WI38 (cell line): ENCODE data around the gene RABL3.
A peak's percentile ranks its signal among the peaks of the same experiment; 100 is the strongest.
"Not testable (repeated sequence)": the region's sequence is repeated elsewhere in the genome, so short reads cannot be mapped to it uniquely, and the experiment has no call there.

Experiments used
- H3K4me3 ChIP-seq: 2 replicates; pipeline ENCODE4 v1.5.1; 2011; ENCODE audit warnings: low read depth, mild to moderate bottlenecking, control low read depth, low read length
- TF ChIP-seq, protein P1 (sequence below): IDR thresholded peaks from 2 replicates; pipeline ENCODE4 v1.5.1; 2012; ENCODE audit warnings: low read depth, mild to moderate bottlenecking, control low read depth, low read length

The RABL3 gene

DNA sequence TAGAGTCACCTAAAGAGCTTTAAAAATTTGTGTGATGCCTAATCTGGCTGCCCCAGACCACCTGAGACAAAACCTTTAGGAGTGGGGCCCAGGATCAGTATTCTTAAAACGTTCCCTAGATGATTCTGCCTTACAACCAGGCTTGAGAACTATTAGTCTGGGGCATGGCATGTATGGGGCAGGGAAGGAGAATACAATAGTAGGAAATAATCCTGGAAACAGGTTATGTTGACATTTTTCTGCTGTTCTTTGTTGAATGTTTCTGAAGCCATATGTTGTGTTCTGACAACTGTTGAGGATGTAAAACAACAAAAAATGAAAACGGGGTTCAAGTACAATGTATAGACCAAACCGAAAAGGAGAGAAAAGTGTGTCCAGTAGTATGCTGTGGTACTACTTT lies 3.1 kb upstream of the RABL3 start:
- TF ChIP-seq, protein P1, sequence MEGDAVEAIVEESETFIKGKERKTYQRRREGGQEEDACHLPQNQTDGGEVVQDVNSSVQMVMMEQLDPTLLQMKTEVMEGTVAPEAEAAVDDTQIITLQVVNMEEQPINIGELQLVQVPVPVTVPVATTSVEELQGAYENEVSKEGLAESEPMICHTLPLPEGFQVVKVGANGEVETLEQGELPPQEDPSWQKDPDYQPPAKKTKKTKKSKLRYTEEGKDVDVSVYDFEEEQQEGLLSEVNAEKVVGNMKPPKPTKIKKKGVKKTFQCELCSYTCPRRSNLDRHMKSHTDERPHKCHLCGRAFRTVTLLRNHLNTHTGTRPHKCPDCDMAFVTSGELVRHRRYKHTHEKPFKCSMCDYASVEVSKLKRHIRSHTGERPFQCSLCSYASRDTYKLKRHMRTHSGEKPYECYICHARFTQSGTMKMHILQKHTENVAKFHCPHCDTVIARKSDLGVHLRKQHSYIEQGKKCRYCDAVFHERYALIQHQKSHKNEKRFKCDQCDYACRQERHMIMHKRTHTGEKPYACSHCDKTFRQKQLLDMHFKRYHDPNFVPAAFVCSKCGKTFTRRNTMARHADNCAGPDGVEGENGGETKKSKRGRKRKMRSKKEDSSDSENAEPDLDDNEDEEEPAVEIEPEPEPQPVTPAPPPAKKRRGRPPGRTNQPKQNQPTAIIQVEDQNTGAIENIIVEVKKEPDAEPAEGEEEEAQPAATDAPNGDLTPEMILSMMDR = no peak
- no peak overlapping the region for H3K4me3 ChIP-seq

DNA sequence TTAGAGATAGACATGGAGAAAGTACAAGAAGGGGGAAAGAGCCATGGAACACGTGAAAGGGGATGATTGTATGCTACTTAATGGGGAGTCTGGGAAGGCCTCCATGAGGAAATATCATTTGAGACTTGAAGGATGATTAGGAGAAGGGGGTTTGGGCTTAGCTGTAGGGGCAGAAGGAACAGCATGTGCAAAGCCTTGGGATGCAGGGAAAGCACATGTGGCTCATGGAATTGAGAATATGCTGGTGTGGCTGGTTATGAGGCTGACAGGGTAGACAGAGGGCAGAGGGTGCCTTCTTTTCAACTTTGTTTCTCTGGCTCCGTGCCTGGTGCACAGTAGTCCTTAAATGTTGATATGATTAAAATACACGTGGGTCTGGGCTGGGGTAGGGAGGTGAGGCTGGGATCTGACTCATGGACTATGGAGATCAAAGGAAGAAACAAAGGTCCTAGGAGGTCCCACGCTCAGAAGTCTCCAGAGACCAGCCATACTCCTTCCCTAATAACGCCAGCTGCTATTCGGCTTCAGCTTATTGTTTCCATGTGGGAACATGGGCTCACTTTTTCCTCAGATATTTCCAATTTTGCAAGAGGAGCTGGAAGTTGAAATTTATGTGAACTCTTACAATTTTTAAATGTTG lies 1.4 kb upstream of the RABL3 start:
- TF ChIP-seq, protein P1 = no peak
- peak overlapping the region; percentile 84 for H3K4me3 ChIP-seq

DNA sequence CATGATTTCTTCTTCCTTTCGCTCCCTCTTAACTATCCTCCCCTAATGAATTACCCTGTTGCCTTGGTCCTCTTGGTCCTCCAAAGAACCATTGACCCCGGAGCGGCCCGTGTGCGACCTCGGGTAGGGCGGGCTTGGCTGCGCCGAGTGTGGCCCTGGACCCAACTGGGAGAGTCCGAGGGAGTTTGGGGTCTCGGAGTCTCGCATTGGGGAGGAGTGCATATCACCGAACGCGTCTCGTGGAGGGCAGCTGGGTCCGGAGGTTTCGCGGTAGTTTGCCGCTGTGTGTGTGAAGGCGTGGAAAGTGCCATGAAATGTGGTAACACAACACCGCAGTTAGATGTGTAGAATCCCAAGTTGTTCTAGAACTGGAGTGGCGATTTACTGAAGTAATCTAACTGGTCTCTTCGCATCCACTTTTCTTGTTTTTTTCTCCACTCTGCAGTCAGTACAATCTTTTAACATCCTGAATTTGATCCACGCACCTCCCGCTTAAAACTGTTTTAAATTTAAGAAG lies 591 bp upstream of the RABL3 start:
- peak overlapping the region; percentile 84 for H3K4me3 ChIP-seq
- TF ChIP-seq, protein P1 = no peak

DNA sequence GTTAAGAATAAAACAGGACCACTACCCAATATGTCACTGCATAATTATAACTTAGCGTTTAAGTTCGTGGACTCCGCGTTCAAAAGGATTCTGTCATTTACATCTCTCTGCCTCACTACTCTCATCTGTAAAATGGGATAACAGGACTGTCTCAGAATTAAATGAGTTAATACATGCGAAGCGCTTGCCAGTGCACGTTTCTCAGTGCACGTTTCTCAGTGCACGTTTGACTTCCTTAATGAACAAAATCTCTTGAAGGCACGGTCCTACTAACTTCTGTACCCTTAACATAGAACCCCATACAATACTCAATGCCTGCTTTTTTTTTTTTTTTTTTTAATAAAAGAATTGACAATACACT lies 499 bp downstream of the RABL3 start:
- peak overlapping the region; percentile 84 for H3K4me3 ChIP-seq
- TF ChIP-seq, protein P1 = no peak

DNA sequence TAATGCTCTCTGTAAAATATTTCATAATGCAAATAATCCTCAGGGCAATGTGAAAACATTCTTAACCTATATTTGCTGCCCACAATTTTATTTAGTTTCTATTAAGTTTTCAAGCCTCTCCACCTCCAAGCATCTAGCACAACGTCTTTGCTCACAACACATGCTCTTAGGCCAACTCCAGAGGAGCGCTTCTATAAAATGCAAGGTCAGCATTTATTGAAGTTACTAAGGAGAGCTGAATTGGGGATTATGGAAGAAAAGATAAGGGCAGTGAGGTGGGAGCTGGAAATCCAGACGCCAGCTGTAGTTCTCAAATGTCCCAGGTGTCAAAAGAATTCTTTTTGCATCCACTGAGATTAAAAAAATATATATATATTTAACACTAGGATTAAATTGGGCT lies 996 bp downstream of the RABL3 start:
- TF ChIP-seq, protein P1 = no peak
- H3K4me3 ChIP-seq = peak overlapping the region; percentile 84

DNA sequence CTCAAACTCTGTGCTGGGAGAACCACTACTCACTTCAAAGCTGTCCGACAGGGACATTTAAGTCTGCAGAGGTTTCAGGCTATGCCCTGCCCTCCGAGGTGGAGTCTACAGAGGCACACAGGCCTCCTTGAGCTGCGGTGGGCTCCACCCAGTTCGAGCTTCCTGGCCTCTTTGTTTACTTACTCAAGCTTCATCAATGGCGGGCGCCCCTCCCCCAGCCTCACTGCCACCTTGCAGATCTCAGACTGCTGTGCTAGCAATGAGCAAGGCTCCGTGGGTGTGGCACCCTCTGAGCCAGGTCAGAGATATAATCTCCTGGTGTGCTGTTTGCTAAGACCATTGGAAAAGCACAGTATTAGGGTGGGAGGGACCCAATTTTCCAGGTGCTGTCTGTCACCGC lies 4.3 kb downstream of the RABL3 start:
- H3K4me3 ChIP-seq = not testable (repeated sequence)

DNA sequence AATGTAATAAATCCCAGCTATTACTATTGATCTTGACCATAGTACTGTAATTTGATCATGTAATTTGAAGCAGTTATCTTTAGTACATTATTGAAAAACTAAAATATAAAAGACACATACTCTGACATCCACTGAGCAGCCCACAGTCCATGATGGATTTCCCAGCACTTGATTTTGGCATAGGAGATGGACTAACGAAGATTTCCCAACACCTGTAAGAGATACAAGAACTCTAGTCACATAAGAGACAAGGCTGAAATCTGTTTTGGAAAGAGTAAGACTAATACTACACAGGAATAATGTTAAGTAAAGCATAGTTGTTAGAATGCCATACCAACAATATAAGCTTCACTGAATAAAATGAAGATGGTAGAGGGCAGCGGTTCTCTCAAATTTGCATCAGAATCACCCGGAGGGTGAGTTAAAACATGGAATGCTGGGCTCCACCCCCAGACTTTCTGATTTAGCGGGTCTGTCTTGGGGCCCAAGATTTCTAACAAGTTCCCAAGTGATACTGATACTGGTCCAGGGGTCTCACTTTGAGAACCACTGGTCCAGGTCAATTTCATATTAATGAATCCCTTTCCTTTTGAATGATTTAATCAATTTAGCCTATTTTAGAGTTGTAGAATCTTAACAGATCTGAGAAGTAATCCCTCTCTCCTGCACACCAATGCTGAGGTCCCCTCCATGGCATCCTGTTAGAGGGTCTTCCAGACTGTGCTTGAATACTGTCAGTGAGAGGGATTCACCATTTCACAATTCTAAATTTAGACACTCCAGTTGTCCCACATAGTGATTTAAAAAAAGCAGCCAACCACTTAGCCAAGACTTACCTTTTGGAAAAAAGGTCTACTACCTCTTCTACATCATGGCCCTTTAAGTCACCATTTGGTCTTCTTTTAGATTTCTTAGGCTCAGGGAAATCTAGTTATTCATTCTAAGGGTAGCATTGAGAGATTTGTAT lies 11.5 kb downstream of the RABL3 start:
- no peak overlapping the region for H3K4me3 ChIP-seq
- TF ChIP-seq, protein P1 = no peak
